Panc1 (cell line): ENCODE data around the gene LETM1. TPM values are rescaled to one million over a fixed set of nuclear protein-coding genes. Genes with fewer than 3 reads are reported as not detected.

ENCODE experiments used
- ATAC-seq: fragments of 200-7000 bp; cut with Tn5 transposase; 2 replicates; pipeline ENCODE4 v1.9.1; 2020; ENCODE audit warnings: mild to moderate bottlenecking, moderate library complexity
- BruUV-seq: library from RNA; stranded (reverse); fragments of 400-500 nt; replicated peaks from 2 replicates; lab custom pipeline; 2021; lab: Mats Ljungman, UMichigan
- CTCF ChIA-PET: fragments of 300-600 bp; sonication (Branson Sonifier 250); formaldehyde crosslinking; loops from one replicate; lab custom pipeline; 2022; ENCODE audit warnings: antibody characterized with exemption; lab: Charles Lee
- POLR2A ChIA-PET: fragments of 300-600 bp; sonication (Branson Sonifier 250); formaldehyde crosslinking; loops from one replicate; lab custom pipeline; 2022; ENCODE audit warnings: antibody characterized with exemption; lab: Charles Lee
- DNase-seq: peaks from one replicate; pipeline ENCODE4 v3.0.0-alpha.2; 2010; ENCODE audit warnings: low read depth, low spot score
- H3K27ac ChIP-seq: 2 replicates; pipeline ENCODE4 v1.5.1; 2011; ENCODE audit warnings: mild to moderate bottlenecking, low read length, inconsistent platforms
- H3K27me3 ChIP-seq: fragments of 200-500 bp; sonication (Bioruptor generic); 2 replicates; pipeline ENCODE4 v1.6.0; 2014; ENCODE audit warnings: low read length, inconsistent platforms; ENCODE audit not compliant: control insufficient read depth, insufficient read depth
- H3K36me3 ChIP-seq: fragments of 200-500 bp; sonication (Bioruptor generic); 2 replicates; pipeline ENCODE4 v1.5.1; 2014; ENCODE audit warnings: inconsistent platforms, mild to moderate bottlenecking, low read length, moderate library complexity; ENCODE audit not compliant: control insufficient read depth, insufficient read depth
- H3K4me1 ChIP-seq: 2 replicates; pipeline ENCODE4 v1.5.1; 2011; ENCODE audit warnings: inconsistent platforms, mild to moderate bottlenecking, low read length, moderate library complexity; ENCODE audit not compliant: control insufficient read depth, insufficient read depth
- H3K4me3 ChIP-seq, 2 experiments: 2 replicates each; pipeline ENCODE4 v1.5.1; 2011 to 2012; ENCODE audit warnings: low read depth in 2 of 2, low read length in 2 of 2, mild to moderate bottlenecking in 2 of 2, inconsistent platforms in 1 of 2, moderate library complexity in 1 of 2
- H3K9me3 ChIP-seq: fragments of 200-500 bp; sonication (Bioruptor generic); 2 replicates; pipeline ENCODE4 v1.5.1; 2014; ENCODE audit warnings: low read depth, mild to moderate bottlenecking, inconsistent platforms, low read length, moderate library complexity; ENCODE audit not compliant: control insufficient read depth, insufficient read depth
- POLR2AphosphoS5 ChIP-seq: IDR thresholded peaks from 2 replicates; pipeline ENCODE4 v1.6.1; 2012; ENCODE audit warnings: mild to moderate bottlenecking, low read depth, low read length, moderate library complexity
- SIN3A ChIP-seq: IDR thresholded peaks from 2 replicates; pipeline ENCODE4 v1.6.1; 2012; ENCODE audit warnings: low read depth, mild to moderate bottlenecking, low read length, moderate library complexity, borderline replicate concordance; ENCODE audit not compliant: insufficient read depth
- TCF7L2 ChIP-seq: IDR thresholded peaks from 2 replicates; pipeline ENCODE4 v1.6.1; 2011; ENCODE audit warnings: mild to moderate bottlenecking, low read depth, low read length, inconsistent platforms
- in situ Hi-C: cut with HindIII; loops from 2 replicates; pipeline ENCODE4 v1.10.0; 2016; ENCODE audit warnings: low sequenced_read_pairs, low pct_unique_long_range_greater_than_20kb
- intact Hi-C: fragments of 100-400 bp; cut with micrococcal nuclease; formaldehyde crosslinking; loops from one replicate; pipeline ENCODE4 v1.10.0; 2022; ENCODE audit not compliant: unreplicated experiment
- total RNA-seq: library from RNA; stranded (reverse); gene quantifications from one replicate; pipeline ENCODE4 v1.2.1, GENCODE V29; 2021; ENCODE audit not compliant: unreplicated experiment
- TF ChIP-seq, protein P1 (sequence below), 2 experiments: IDR thresholded peaks; 2 replicates each; pipeline ENCODE4 v1.6.1; 2011 to 2012; ENCODE audit warnings: low read depth in 2 of 2, control low read depth in 1 of 2, low read length in 1 of 2, mild to moderate bottlenecking in 1 of 2, moderate library complexity in 1 of 2; ENCODE audit not compliant: insufficient read depth in 1 of 2
- TF ChIP-seq, protein P2 (sequence below): fragments of 450-650 bp; IDR thresholded peaks from 2 replicates; pipeline ENCODE4 v1.5.1; 2017; ENCODE audit warnings: mild to moderate bottlenecking

The LETM1 gene
- total RNA-seq, 1 experiment from 2014 or later, result 67.6 TPM

DNA sequence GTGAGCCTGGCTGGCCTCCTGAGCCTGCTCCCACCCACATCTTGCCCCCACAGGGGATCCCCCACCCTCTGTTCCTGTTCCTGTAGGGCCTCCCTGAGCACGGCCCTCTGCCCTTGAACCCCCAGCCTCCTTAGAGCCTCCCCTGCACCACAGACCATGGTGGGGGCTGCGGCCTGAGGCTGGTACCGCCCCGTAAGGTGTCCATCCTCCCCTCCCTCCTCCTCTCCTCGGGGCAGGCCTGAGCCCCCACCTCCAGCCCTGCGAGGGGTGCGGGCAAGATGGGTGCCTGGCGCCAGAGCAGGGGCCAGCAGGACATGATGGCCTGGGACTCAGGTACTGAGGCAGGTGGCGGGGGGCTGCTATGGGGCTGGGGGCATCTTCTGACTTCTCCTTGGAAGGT lies 91.3 kb downstream of the LETM1 start:
- no peaks in the 10 kb centered on the region for H3K36me3 ChIP-seq
- no TSS peak for BruUV-seq
- ChIA-PET CTCF (interaction anchor here (0.5 to 1.4 kb wide), 2 partner anchors 17 to 27 kb away, joined by 7 to 9 read pairs; no protein-coding TSS in a partner anchor), POLR2A (no interaction called here)
- H3K27me3 ChIP-seq, result no peaks in the 10 kb centered on the region
- in situ Hi-C loops (no loop called here), intact Hi-C loops (no loop called here)
- H3K9me3 ChIP-seq, result no peaks in the 10 kb centered on the region
- ATAC-seq (no peak), DNase-seq (no peak)
- no peak overlapping the region for H3K27ac ChIP-seq
- TF ChIP-seq, protein P1, sequence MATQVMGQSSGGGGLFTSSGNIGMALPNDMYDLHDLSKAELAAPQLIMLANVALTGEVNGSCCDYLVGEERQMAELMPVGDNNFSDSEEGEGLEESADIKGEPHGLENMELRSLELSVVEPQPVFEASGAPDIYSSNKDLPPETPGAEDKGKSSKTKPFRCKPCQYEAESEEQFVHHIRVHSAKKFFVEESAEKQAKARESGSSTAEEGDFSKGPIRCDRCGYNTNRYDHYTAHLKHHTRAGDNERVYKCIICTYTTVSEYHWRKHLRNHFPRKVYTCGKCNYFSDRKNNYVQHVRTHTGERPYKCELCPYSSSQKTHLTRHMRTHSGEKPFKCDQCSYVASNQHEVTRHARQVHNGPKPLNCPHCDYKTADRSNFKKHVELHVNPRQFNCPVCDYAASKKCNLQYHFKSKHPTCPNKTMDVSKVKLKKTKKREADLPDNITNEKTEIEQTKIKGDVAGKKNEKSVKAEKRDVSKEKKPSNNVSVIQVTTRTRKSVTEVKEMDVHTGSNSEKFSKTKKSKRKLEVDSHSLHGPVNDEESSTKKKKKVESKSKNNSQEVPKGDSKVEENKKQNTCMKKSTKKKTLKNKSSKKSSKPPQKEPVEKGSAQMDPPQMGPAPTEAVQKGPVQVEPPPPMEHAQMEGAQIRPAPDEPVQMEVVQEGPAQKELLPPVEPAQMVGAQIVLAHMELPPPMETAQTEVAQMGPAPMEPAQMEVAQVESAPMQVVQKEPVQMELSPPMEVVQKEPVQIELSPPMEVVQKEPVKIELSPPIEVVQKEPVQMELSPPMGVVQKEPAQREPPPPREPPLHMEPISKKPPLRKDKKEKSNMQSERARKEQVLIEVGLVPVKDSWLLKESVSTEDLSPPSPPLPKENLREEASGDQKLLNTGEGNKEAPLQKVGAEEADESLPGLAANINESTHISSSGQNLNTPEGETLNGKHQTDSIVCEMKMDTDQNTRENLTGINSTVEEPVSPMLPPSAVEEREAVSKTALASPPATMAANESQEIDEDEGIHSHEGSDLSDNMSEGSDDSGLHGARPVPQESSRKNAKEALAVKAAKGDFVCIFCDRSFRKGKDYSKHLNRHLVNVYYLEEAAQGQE (IDR thresholded peaks at IDR 0.05; ENCODE audit: insufficient read depth in 1 of 2, low read depth in 2 of 2, low read length in 1 of 2), result no peak
- TF ChIP-seq POLR2AphosphoS5 (no peak), TCF7L2 (no peak), SIN3A (no peak)
- TF ChIP-seq, protein P2, sequence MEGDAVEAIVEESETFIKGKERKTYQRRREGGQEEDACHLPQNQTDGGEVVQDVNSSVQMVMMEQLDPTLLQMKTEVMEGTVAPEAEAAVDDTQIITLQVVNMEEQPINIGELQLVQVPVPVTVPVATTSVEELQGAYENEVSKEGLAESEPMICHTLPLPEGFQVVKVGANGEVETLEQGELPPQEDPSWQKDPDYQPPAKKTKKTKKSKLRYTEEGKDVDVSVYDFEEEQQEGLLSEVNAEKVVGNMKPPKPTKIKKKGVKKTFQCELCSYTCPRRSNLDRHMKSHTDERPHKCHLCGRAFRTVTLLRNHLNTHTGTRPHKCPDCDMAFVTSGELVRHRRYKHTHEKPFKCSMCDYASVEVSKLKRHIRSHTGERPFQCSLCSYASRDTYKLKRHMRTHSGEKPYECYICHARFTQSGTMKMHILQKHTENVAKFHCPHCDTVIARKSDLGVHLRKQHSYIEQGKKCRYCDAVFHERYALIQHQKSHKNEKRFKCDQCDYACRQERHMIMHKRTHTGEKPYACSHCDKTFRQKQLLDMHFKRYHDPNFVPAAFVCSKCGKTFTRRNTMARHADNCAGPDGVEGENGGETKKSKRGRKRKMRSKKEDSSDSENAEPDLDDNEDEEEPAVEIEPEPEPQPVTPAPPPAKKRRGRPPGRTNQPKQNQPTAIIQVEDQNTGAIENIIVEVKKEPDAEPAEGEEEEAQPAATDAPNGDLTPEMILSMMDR, result no peak
- peaks cover 9% of the 10 kb centered on the region for H3K4me1 ChIP-seq
- H3K4me3 ChIP-seq, result no peak overlapping the region

GRCh38 chr4:1763550-1764080 lies 92.3 kb downstream of the LETM1 start:
- in situ Hi-C loops, result no loop called here
- Histone ChIP-seq H3K27ac (no peak overlapping the region), H3K27me3 (no peaks in the 10 kb centered on the region), H3K36me3 (no peaks in the 10 kb centered on the region), H3K9me3 (no peaks in the 10 kb centered on the region), H3K4me1 (peaks cover 9% of the 10 kb centered on the region), H3K4me3 (no peak overlapping the region)
- CTCF ChIA-PET, result no interaction called here
- intact Hi-C loops, result no loop called here
- POLR2A ChIA-PET, result no interaction called here
- DNase-seq, result no peak
- TF ChIP-seq, protein P1 (IDR thresholded peaks at IDR 0.05; ENCODE audit: insufficient read depth in 1 of 2, low read depth in 2 of 2, low read length in 1 of 2), result no peak
- TF ChIP-seq SIN3A, result no peak
- TF ChIP-seq, protein P2, result no peak
- TF ChIP-seq POLR2AphosphoS5, result no peak
- TF ChIP-seq TCF7L2, result no peak
- BruUV-seq, result no TSS peak
- no peak for ATAC-seq
